IPS DF 6.9 (cell line): ENCODE measurements around the gene PAPPA2.

ENCODE experiments used
- DNase-seq: peaks from one replicate; pipeline ENCODE4 v3.0.0-alpha.2; 2013; ENCODE audit warnings: low read depth, low spot score
- H3K27ac ChIP-seq: one replicate; pipeline ENCODE4 v1.5.1; 2013; ENCODE audit warnings: low read length, control low read depth
- H3K27me3 ChIP-seq: 2 replicates; pipeline ENCODE4 v1.6.1; 2013; ENCODE audit warnings: mild to moderate bottlenecking, low read length; ENCODE audit not compliant: control insufficient read depth, insufficient read depth
- H3K36me3 ChIP-seq: 2 replicates; pipeline ENCODE4 v1.6.1; 2013; ENCODE audit warnings: low read length; ENCODE audit not compliant: control insufficient read depth, insufficient read depth
- H3K4me1 ChIP-seq: 2 replicates; pipeline ENCODE4 v1.6.1; 2013; ENCODE audit warnings: low read length; ENCODE audit not compliant: control insufficient read depth, insufficient read depth
- H3K4me3 ChIP-seq: 2 replicates; pipeline ENCODE4 v1.5.1; 2013; ENCODE audit warnings: mild to moderate bottlenecking, low read length
- H3K9me3 ChIP-seq: 2 replicates; pipeline ENCODE4 v1.6.1; 2013; ENCODE audit warnings: low read length, inconsistent platforms; ENCODE audit not compliant: control insufficient read depth, insufficient read depth
- WGBS: extraction: QIAGEN DNeasy Blood & Tissue Kit; methylation state at CpG from one replicate; pipeline ENCODE4 v1.1.7; 2013; ENCODE audit warnings: mixed read lengths, missing lambda C conversion rate; ENCODE audit not compliant: insufficient read length, insufficient coverage; 5-methylcytosine and 5-hydroxymethylcytosine counted together

PAPPA2 gene

DNA sequence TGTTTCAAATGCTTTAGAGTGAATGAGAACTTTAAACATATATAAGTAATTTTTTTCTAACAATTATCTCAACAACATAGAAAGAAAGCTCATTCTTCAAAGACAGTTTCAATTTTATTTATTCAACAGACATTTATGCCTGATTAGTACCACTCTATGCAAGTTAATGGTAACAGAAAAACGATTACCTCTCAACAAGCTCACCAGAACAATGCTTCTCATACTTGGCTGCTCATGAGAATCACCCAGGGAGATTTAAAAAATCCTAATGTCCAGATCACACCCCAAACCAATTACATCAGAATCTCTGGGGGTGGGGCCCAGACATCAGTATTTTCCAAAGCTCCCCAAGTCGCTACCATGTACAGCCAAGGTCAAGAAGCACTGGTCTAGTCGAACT, 312.4 kb downstream of the PAPPA2 start:
- H3K27me3 ChIP-seq, result no peaks in the 10 kb centered on the region
- H3K4me1 ChIP-seq, result no peaks in the 10 kb centered on the region
- no peak for DNase-seq
- H3K9me3 ChIP-seq, result no peaks in the 10 kb centered on the region
- no peak overlapping the region for H3K27ac ChIP-seq
- H3K4me3 ChIP-seq, result no peak overlapping the region
- no peaks in the 10 kb centered on the region for H3K36me3 ChIP-seq
- WGBS, result no CpG with 5 or more reads among the region's 3 CpGs

DNA sequence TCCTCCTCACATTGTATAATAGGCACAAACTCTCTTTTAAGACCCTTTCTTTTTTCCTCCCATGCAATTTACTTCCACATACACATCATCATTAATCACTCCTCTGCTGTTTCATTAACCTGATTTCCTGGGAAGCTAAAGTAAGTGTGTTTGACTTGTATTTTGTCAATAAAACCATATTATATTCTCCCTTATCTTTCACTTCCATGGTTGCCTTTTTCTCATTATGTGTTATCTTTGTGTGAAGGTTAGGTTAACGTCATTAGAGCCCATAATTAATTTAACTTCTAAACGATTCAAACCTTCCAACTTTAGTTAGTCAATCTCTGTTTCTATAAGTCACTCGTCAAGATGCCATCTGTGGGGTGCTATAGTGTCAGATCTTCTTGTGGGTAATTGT, 313.0 kb downstream of the PAPPA2 start:
- H3K36me3 ChIP-seq, result no peaks in the 10 kb centered on the region
- WGBS, result no CpG with 5 or more reads among the region's 3 CpGs

DNA sequence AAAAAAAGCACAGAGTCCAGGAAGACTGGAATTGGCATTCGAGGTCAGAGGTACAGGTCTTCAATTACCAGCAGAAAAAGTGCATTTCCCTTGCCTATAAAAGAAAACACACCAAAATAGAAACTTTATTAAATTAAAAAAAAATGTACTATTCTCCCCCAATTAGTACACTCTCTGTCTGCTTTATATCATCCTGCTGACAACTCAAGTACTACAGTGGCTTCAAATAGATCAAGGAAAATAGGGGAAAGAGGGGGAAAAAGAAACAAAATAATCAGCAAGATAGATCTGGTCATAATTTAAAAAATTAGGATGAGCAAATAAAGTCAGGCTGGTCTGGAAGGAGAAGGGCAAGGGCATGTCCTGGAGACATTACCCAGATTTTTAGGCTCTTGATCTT, 315.1 kb downstream of the PAPPA2 start:
- no CpG with 5 or more reads among the region's 1 CpG for WGBS
- no peak for DNase-seq
- H3K4me1 ChIP-seq, result no peaks in the 10 kb centered on the region

More for the DNA sequence above, 313.0 kb downstream of the PAPPA2 start:
- Histone ChIP-seq H3K9me3 (no peaks in the 10 kb centered on the region), H3K4me1 (no peaks in the 10 kb centered on the region), H3K4me3 (no peak overlapping the region), H3K27me3 (no peaks in the 10 kb centered on the region), H3K27ac (no peak overlapping the region)
- DNase-seq, result no peak

DNA sequence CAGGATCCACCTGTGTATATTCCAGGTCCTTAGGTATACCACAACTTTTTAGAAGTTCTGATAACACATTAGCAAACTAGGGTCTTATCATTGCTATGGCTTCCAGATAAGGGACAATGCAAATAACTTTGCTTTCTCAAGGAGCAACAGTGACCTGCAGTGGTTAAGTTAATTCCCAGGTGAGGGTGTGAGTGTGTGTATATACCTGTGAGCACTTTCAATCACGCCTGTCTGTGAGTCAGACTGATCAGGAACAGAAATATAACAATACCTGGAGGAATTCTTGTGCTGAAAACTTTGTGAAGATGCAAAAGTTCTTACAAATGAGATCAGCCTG, 317.0 kb downstream of the PAPPA2 start:
- H3K27ac ChIP-seq, result no peak overlapping the region
- no peaks in the 10 kb centered on the region for H3K9me3 ChIP-seq
- H3K27me3 ChIP-seq, result no peaks in the 10 kb centered on the region
- H3K4me3 ChIP-seq, result no peak overlapping the region
- DNase-seq, result no peak
- H3K4me1 ChIP-seq, result no peaks in the 10 kb centered on the region
- no peaks in the 10 kb centered on the region for H3K36me3 ChIP-seq
- WGBS, result no CpG with 5 or more reads among the region's 1 CpG

More for the DNA sequence above, 315.1 kb downstream of the PAPPA2 start:
- no peak overlapping the region for H3K4me3 ChIP-seq
- H3K36me3 ChIP-seq, result no peaks in the 10 kb centered on the region
- no peaks in the 10 kb centered on the region for H3K27me3 ChIP-seq
- no peak overlapping the region for H3K27ac ChIP-seq
- no peaks in the 10 kb centered on the region for H3K9me3 ChIP-seq

DNA sequence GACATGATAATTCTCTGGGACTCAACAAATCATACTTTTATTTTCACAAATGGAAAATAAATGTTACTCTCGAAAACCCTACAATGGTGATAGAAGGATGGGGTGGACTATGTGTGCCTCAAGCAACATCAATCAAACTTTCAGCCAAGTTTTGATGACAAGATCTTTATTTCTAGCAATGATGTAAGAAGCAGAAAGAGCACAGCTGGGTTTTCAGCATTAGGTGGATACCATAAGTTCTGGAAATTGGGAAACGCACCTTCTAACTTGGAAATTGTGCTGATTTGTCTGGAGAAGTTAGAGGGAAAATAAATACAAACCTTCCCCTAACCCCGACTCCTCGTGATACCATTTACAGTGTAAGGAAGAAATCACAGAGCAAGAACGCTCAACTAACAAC, 320.3 kb downstream of the PAPPA2 start:
- H3K27ac ChIP-seq, result no peak overlapping the region
- no peak for DNase-seq
- H3K9me3 ChIP-seq, result no peaks in the 10 kb centered on the region
- no CpG with 5 or more reads among the region's 5 CpGs for WGBS
- no peaks in the 10 kb centered on the region for H3K27me3 ChIP-seq
- H3K4me3 ChIP-seq, result no peak overlapping the region
- no peaks in the 10 kb centered on the region for H3K4me1 ChIP-seq
- H3K36me3 ChIP-seq, result no peaks in the 10 kb centered on the region

DNA sequence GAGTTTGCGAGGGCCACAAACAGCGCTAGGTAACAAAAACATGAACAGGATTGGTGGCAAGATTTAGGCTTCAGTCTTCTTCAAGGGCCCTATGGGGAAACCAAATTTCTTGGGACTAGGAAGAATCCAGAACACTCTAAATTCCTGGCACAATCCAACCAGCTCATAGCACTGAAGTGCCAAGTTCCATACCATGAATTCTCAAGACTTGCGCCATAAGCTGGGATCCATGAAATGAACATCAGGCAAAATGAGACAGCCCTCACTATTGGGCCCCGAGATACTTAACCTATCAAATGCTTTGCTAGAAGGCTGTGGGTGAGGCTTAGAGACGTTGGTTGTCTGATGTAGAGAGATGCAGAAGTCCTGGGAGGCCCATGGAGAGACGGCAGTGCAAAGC, 322.1 kb downstream of the PAPPA2 start:
- no peak for DNase-seq
- Histone ChIP-seq H3K9me3 (no peaks in the 10 kb centered on the region), H3K4me3 (no peak overlapping the region), H3K4me1 (no peaks in the 10 kb centered on the region), H3K27me3 (no peaks in the 10 kb centered on the region), H3K36me3 (no peaks in the 10 kb centered on the region), H3K27ac (no peak overlapping the region)
- no CpG with 5 or more reads among the region's 6 CpGs for WGBS

DNA sequence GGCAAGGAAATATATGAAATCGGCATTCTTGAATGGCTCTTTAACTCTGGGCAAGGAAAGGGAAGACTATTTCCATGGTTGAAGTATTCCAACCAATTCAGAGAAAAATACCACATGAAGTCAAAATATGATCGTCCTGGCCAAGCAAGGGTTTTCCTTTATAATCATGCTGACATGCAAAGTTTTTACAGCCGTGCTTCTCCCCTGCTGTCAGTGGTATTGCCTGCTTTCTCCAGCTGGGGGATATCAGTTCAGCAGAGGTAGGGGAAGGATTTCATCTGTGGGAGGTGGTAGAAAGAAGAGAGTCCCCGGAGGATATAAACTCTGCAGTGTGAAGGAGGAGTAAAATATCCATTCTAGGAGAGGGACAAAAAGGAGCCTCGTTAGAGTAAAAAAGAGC, 322.8 kb downstream of the PAPPA2 start:
- WGBS, result no CpG with 5 or more reads among the region's 5 CpGs
- no peak overlapping the region for H3K4me3 ChIP-seq
- H3K9me3 ChIP-seq, result no peaks in the 10 kb centered on the region

DNA sequence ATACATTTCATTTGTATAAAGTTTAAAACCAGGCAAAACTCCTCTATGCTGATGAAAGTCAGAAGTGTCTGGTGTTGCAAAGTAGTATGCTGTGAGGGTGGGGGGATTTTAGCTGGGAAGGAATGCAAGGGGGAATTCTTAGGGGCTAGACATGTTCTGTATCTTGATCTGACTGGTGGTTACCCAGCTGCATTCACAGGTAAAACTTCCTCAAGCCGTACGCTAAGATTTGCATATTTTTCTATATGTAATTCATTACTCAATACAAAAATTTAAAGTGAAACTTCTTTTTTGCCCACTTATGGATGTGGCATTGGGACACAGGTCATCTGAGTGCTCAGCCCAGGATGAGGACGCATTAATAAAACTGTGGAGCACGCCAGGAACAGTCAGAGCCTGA, 323.3 kb downstream of the PAPPA2 start:
- Histone ChIP-seq H3K27me3 (no peaks in the 10 kb centered on the region), H3K4me1 (no peaks in the 10 kb centered on the region), H3K9me3 (no peaks in the 10 kb centered on the region), H3K4me3 (no peak overlapping the region), H3K36me3 (no peaks in the 10 kb centered on the region), H3K27ac (no peak overlapping the region)
- WGBS, result no CpG with 5 or more reads among the region's 4 CpGs
- DNase-seq, result no peak

More for the DNA sequence above, 322.8 kb downstream of the PAPPA2 start:
- H3K27ac ChIP-seq, result no peak overlapping the region
- no peak for DNase-seq
- H3K27me3 ChIP-seq, result no peaks in the 10 kb centered on the region
- H3K36me3 ChIP-seq, result no peaks in the 10 kb centered on the region
- no peaks in the 10 kb centered on the region for H3K4me1 ChIP-seq

DNA sequence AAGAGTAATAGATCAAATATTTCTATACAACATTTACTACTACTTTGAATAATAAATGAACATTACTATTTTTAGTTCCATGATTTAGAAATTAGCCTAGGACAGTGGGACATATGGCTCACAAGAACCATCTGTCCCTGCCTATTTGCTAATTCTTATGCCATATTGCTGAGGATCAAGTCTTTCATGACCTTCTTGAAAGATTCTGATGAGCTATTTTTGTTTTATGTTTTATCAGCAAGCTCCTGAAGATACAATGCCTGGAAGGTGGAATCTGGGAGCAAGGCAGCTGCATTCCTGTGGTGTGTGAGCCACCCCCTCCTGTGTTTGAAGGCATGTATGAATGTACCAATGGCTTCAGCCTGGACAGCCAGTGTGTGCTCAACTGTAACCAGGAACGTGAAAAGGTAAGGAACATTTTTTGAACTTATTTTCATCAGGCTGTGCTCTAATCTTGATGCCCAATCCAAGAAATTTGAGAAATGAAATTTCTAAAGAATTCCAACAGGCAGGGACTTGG, 326.7 kb downstream of the PAPPA2 start:
- no peaks in the 10 kb centered on the region for H3K36me3 ChIP-seq
- no peaks in the 10 kb centered on the region for H3K27me3 ChIP-seq
- no CpG with 5 or more reads among the region's 1 CpG for WGBS
- DNase-seq, result no peak
- no peaks in the 10 kb centered on the region for H3K4me1 ChIP-seq
- H3K4me3 ChIP-seq, result no peak overlapping the region
- H3K9me3 ChIP-seq, result no peaks in the 10 kb centered on the region
- no peak overlapping the region for H3K27ac ChIP-seq

DNA sequence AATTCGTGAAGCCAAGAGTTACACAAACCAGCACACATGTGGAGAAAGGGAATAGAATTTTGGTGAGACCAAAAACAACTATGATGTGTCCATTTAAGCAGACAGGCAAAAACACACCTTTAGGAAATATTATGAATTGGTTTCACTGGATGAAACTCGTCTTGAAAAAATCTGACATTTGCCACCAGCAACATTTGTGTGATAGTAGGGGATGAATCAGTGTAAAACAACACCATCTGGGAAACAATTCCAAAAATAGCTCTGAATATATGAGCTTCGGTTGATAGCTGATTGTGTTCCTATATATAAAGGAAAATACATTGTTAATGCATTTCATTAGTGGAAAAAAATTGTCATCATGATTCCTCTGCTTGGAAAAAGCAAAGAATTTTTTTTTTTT, 327.8 kb downstream of the PAPPA2 start:
- Histone ChIP-seq H3K4me3 (no peak overlapping the region), H3K4me1 (no peaks in the 10 kb centered on the region; the same call in 1 of the 2 replicates)
- WGBS, result no CpG with 5 or more reads among the region's 3 CpGs

DNA sequence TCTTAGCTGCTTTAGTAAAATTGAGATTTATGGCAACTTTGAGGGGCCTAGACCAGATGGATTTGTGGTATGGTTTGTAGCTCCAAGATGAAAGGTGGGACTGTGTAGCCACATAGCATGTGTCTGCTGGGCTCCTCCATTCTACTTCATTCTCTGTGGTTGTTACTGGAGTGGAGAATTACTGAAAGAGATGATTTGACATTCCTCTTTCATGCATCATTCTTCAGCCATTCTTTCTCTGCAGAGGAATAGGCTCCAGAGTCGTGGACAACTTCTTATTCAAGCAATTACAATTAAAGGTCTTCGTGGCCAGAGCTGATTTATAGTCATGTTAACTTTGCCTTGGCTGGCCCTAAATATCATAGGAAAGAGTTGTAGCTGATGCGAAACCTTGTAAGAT, 328.9 kb downstream of the PAPPA2 start:
- Histone ChIP-seq H3K4me1 (peaks cover 2% of the 10 kb centered on the region), H3K4me3 (no peak overlapping the region), H3K36me3 (no peaks in the 10 kb centered on the region), H3K27ac (no peak overlapping the region), H3K27me3 (no peaks in the 10 kb centered on the region), H3K9me3 (no peaks in the 10 kb centered on the region)
- no CpG with 5 or more reads among the region's 3 CpGs for WGBS
- DNase-seq, result no peak

More for the DNA sequence above, 327.8 kb downstream of the PAPPA2 start:
- no peak for DNase-seq
- Histone ChIP-seq H3K27me3 (no peaks in the 10 kb centered on the region), H3K9me3 (no peaks in the 10 kb centered on the region), H3K27ac (no peak overlapping the region), H3K36me3 (no peaks in the 10 kb centered on the region)
